ENCODE data around the gene FAM114A2. TPM values are rescaled to one million over a fixed set of nuclear protein-coding genes. Genes with fewer than 3 reads are reported as not detected.

FAM114A2 gene
- total RNA-seq, 1 experiment from 2014 or later: 12.8 TPM

- no peaks in the 10 kb centered on the region for H3K79me2 ChIP-seq (ENCODE audit: insufficient read depth, low read length)
- peaks cover 22 to 29% of the 10 kb centered on the region in 2 experiments for H3K4me1 Mint-ChIP-seq
- H4K5ac ChIP-seq (ENCODE audit: insufficient read length, low read depth, low read length): no peak overlapping the region
- no peaks in the 10 kb centered on the region for H3K23me2 ChIP-seq (ENCODE audit: insufficient read length, low read depth, low read length, poor library complexity, severe bottlenecking)
- no peak overlapping the region for H3K14ac ChIP-seq (ENCODE audit: insufficient read depth, low read length)
- no CpG with 5 or more reads among the region's 17 CpGs for WGBS (ENCODE audit: extremely low coverage, insufficient read length, low lambda C conversion rate)
- H3K27me3 ChIP-seq (ENCODE audit: insufficient read depth, low read length): no peaks in the 10 kb centered on the region
- H3K4me2 ChIP-seq (ENCODE audit: insufficient read depth, insufficient read length, low read length): peak overlapping the region; percentile 56
- H3K27ac Mint-ChIP-seq: no peak overlapping the region; a peak in 1 of 7 replicates
- peak; percentile 53 for DNase-seq
- H3K4me3 Mint-ChIP-seq: peak overlapping the region in 1 of 2 experiments; percentile 58; a peak in 2 of 5 replicates
- H3K9ac ChIP-seq (ENCODE audit: extremely low read depth, insufficient read length, low read length): no peak overlapping the region
- peak overlapping the region; percentile 94 for H2AFZ ChIP-seq (ENCODE audit: low read length)
- no peak overlapping the region for H2BK120ac ChIP-seq (ENCODE audit: low read depth, low read length, poor library complexity, severe bottlenecking)
- H2BK15ac ChIP-seq (ENCODE audit: low read depth, low read length): no peak overlapping the region
- H3K56ac ChIP-seq (ENCODE audit: insufficient read length, low read depth, low read length): no peak overlapping the region
- H3K27ac ChIP-seq (ENCODE audit: insufficient read length, low read depth, low read length): no peak overlapping the region
- no peak overlapping the region for H3K18ac ChIP-seq (ENCODE audit: insufficient read length, low read depth, low read length)
- peaks cover 0 to 5% of the 10 kb centered on the region in 2 experiments; a peak in 2 of 5 replicates for H3K9me3 Mint-ChIP-seq
- TF ChIP-seq, protein P1, sequence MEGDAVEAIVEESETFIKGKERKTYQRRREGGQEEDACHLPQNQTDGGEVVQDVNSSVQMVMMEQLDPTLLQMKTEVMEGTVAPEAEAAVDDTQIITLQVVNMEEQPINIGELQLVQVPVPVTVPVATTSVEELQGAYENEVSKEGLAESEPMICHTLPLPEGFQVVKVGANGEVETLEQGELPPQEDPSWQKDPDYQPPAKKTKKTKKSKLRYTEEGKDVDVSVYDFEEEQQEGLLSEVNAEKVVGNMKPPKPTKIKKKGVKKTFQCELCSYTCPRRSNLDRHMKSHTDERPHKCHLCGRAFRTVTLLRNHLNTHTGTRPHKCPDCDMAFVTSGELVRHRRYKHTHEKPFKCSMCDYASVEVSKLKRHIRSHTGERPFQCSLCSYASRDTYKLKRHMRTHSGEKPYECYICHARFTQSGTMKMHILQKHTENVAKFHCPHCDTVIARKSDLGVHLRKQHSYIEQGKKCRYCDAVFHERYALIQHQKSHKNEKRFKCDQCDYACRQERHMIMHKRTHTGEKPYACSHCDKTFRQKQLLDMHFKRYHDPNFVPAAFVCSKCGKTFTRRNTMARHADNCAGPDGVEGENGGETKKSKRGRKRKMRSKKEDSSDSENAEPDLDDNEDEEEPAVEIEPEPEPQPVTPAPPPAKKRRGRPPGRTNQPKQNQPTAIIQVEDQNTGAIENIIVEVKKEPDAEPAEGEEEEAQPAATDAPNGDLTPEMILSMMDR (conservative IDR thresholded peaks at IDR 0.05): no peak
- H2BK12ac ChIP-seq (ENCODE audit: insufficient read length, low read depth, low read length): no peak overlapping the region
- H3K27me3 Mint-ChIP-seq (ENCODE audit: low read depth): no peaks in the 10 kb centered on the region; the same call in none of the 2 replicates
- no peaks in the 10 kb centered on the region for H3K9me3 ChIP-seq (ENCODE audit: control insufficient read depth, low read depth, low read length)
- no peak overlapping the region for H2AK5ac ChIP-seq (ENCODE audit: insufficient read length, low read length)
- H4K8ac ChIP-seq (replicated peaks; ENCODE audit: insufficient read length, low read depth, low read length): no peak overlapping the region
- no peak overlapping the region for H3K4ac ChIP-seq (ENCODE audit: low read depth, low read length)
- no peak overlapping the region for H4K91ac ChIP-seq (ENCODE audit: insufficient read length, low read depth, low read length)
- no peaks in the 10 kb centered on the region for H3K79me1 ChIP-seq (ENCODE audit: insufficient read depth, low read depth, low read length, poor library complexity, severe bottlenecking)
- H3T11ph ChIP-seq (ENCODE audit: low read length): no peak overlapping the region
- no peak overlapping the region for H2BK5ac ChIP-seq (ENCODE audit: insufficient read length, low read length)
- no peaks in the 10 kb centered on the region for H4K20me1 ChIP-seq (ENCODE audit: control insufficient read depth, insufficient read depth, insufficient read length)
- H3K4me1 ChIP-seq (ENCODE audit: insufficient read depth, low read length): peaks cover 11% of the 10 kb centered on the region; the same call in 1 of the 2 replicates
- no peaks in the 10 kb centered on the region for H3K36me3 Mint-ChIP-seq (ENCODE audit: insufficient read depth in 1 of 3, low read depth in 3 of 3)
- no peak overlapping the region for H2BK20ac ChIP-seq (ENCODE audit: low read depth, low read length, poor library complexity, severe bottlenecking)
- H3K23ac ChIP-seq (ENCODE audit: insufficient read length, low read depth, low read length): no peak overlapping the region
Observed at GRCh38 chr5:153964191-153964879, 74.4 kb downstream of the FAM114A2 start.

Data from H9 (cell line).